Inferior parietal cortex (tissue), 1 donor: ENCODE data around the gene TBC1D12.
A peak's percentile ranks its signal among the peaks of the same experiment; 100 is the strongest.

Experiments used
- DNase-seq: peaks from one replicate; pipeline ENCODE4 v3.0.0-alpha.2; 2016; ENCODE audit errors: extremely low spot score

TBC1D12 gene

DNA sequence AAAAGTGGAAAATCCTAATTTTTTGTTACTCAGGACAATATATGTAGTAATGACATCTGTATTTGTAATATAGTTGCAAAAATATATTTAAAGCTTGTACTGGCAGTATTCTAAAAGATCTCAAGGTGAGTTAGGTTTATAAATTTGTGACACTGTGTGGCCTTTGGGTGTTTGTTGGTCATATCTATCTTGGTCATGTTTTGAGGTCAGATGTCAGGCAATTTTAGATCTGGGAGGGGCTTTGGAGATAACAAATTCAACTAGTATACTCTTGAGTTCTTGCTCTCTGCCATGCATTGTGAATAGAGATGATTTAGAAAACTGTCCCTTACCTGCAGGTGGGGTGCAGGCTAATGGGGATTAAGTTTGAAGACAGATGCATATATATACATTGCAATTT lies 3.1 kb downstream of the TBC1D12 start:
- DNase-seq = no peak

DNA sequence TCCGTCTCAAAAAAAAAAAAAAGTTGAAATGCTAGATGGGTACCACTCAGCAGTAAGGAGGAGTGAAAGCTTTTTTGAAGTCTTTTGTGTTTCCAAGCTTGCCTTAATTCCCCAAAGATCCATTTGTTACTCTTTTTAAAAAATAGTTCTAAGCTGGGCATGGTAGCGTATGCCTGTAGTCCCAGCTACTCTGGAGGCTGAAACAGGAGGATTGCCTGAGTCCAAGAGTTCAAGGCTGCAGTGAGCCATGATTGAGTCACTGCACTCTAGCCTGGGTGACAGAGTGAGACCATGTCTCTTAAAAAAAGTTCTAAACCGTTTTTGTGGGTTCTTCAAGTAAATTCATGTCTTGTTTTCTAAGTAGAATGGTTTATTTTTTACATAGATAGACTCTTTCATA lies 5.3 kb downstream of the TBC1D12 start:
- DNase-seq = no peak

DNA sequence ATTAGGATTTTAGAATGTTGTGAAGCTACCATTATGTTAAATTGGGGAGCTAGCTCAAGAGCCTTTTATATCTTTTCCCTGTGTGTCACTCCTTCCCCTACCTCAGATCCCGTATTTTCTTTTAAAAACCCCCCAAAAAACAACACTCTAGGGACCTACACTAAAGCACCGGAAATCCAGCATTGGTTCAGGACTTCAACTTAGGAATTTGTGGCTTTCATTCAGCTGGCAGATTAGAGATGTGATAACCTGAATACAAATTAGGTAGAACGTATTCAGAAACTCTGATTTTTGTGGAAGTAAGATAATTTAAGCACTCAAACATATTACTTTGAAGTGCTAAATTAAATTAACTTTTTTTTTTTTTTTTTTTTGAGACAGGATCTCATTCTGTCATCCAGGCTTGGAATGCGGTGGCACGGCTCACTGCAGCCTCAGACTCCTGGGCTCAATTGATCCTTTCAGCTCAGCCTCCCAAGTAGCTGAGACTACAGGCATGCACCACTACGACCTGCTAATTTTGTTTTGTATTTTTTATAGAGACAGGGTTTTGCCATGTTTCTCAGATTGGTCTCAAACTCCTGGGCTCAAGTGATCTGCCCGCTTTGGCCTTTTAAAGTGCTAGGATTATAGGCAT lies 6.8 kb downstream of the TBC1D12 start:
- DNase-seq = no peak

DNA sequence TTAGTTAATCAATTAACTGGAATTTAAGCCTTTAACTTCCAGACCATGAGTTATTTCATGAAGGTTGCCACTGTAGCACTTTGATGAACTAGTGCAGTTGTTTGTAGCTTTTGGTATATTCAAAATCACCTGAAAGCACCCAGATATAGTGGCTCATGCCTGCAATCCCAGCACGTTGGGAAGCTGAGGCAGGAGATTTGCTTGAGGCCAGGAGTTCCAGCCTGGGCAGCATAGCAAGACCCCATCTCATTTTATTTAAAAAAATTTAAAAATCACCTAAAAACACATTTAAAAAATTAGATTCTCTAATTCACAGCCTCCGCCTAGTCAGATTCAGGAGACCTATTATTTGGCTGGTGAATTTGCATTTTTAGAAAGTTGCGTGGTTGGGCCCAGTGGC lies 9.0 kb downstream of the TBC1D12 start:
- no peak for DNase-seq

DNA sequence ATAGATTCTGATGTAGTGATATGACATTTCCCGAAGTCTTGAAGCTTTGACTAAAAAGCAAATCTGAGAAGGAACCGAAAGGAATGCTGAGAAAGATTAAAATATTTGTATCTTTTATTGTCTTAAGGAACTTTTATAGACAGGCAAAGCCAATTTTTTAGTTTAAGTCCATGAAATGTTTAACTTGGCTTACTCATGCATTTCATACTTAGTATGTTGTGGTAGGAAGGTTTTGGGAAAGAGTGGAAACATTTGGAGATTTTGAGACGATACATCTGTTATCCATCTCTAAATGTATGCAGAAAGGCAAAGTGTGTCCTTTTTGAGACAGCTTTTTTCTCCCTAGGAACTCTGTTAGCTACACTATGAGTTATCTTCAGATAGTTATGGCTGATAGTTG lies 10.1 kb downstream of the TBC1D12 start:
- no peak for DNase-seq

DNA sequence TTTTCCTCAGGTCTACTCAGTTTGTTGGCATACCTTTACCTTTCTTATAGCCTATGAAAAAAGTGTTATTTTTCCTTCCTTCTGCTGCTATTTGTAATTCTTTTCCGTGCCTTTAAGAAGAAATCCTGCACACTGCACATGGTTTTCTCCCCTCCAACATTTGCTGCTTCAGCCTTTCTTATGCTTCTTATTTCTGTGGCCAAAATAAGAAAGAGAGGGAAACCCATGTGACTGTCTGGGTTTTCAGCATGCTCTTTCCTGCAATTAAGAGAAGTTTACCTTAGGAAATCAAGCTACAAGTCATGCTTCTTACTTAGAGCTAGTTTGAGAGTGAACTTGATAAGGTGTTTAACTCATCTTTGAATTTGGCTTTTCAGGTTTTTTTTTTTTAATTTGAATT lies 11.0 kb downstream of the TBC1D12 start:
- peak; percentile 29 for DNase-seq

DNA sequence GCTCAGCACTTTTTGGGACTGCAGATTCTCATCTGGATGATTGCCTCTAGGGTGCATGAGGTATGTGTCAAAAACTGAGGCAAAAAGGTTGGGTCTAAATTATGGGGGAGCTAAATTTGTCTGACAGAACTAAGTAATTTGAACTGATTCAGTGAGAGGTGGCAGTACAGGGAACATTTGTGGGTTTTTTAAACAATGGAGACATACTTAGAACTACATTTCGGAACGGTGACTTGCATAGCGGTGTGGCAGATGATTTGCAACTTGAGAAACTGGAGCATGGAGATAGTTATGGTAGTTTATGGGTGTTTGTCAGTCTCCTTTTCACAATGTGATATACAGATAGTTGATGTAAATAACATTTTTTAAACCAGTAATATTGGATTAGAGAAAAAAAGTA lies 14.6 kb downstream of the TBC1D12 start:
- no peak for DNase-seq

DNA sequence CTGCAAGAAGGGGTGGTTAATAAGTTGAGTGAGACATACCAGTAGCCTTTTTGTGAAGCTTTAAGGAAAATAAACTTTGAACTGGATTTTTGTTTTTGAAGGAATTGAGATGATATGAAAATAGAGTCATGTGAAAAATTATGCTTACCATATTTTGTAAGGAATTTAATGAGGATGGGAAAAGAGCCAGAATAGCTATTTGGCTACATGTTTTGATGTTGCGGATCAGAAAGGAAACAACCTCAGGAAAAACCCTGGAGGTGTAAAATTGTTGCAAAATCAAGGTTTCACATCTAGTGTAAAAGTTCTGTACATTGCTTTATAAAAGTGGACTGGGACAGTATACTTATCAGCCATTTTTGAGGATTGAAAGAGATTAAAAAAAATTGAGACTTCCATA lies 15.0 kb downstream of the TBC1D12 start:
- DNase-seq = no peak

DNA sequence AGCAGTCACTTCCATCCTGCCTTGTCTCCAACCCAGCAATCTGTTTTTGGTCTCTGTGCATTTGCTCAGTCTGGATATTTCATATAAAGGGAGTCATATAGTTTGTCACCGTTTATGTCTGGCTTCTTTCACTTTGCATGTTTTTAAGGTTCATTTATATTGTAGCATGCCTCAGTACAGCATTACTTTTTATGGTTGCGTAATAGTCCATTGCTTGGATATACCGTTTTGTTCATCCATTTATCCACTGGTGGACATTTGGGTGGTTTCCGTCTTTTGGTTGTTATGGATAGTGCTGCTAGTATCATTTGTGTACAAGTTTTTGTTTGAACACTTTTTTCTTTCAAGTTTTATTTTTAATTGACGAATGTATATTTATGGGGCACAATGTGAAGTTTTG lies 18.2 kb downstream of the TBC1D12 start:
- DNase-seq = no peak

DNA sequence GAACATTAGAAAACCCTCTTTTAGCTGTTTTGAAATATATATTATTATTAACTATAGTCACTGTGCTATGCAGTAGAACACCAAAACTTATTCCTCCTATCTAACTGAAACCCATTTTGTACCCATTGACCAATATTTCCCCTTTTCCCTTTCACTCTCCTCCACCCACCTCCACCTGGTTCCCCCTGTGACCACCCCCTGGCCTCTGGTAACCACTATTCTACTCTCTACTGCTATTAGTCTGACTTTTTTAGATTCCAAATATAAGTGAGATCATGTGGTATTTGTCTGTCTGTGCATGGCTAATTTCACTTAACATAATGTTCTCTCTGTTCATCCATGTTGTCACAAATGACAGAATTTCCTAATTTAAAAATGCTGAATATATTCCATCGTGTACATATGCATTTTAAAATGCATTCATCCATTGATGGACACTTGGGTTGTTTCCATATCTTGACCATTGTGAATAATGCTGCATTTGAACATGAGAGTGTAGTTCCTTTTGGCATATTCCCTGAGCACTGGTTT lies 18.7 kb downstream of the TBC1D12 start:
- no peak for DNase-seq

DNA sequence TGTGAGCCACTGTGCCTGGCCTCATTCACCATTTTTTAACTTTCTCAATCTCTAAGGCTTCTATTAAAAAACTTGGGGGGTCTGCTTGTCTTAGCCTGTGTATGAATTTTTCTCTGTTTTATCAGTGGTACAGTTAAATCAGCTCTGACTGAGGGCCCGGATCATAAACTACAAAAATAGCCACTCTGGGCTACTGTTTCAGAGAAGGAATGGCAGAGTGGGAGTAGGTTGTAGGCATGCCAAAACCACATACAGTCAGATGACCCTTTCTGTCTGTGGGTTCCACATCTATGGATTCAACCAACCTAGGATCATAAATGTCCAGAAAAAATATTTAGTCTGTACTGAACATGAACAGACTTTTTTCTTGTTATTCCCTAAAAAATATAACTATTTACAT lies 21.3 kb downstream of the TBC1D12 start:
- no peak for DNase-seq

DNA sequence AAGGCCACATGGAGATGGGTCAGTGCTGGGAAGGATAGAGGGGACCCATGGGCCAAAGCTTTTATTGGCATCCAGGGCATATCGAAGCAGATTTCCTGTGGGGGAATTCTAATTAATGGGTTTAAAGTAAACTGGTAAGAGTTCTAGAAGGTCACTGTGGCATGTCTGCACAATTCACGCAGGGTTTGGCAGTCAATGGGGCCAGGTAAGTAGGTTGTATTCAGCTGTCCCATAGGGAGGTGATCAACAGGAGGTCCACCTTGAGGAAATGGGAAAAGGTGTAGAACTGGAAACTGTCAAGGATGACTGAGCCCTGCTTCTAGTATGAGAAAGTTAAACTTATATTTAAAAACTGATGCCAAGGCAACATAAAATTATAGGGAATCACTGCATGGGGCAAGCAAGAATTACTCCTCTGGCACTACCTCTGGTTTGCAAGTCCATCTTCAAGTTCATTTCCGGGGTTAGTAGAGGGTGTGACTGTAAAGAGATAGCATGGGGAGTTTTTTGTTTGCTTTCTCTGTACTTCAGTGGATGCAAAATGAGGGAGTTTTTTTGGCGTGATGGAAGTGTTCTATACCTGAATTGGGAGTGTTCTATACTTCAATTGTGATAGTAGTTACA lies 22.5 kb downstream of the TBC1D12 start:
- DNase-seq = no peak

DNA sequence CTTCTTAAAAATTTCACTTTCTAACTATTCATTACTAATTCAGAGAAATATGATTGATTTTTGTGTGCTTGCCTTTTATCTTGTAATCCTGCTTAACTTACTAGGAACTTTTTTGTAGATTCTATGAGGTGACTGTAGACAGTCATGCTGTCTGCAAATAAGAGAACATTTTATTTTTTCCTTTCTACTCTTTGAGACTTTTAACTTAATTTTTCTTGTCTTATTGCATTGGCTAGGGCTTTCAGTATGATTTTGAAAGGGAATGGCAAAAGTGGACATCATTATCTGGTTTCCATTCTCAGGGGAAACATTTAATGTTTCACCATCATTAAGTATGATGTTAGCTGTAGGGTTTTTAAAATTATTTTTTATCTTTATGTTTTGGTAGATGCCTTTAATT lies 23.6 kb downstream of the TBC1D12 start:
- DNase-seq = no peak

DNA sequence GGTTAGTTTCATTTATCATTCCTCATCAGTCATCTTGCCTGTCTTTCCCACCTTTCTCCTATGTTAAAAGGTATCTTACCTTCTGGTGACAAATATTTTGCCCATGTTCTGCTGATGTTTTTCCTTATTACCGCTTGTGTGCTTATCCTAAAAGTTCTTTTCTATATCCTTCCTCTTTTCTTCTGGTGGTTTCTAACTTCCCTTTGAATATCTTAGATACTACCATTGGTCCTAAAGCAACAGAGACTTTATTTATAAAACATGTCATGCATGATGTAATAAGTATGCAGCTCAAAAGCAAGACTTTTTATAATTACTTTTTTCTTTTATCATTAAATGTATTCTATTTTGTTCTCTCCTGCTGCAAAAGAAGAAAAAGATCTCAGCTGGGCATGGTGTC lies 24.8 kb downstream of the TBC1D12 start:
- no peak for DNase-seq

DNA sequence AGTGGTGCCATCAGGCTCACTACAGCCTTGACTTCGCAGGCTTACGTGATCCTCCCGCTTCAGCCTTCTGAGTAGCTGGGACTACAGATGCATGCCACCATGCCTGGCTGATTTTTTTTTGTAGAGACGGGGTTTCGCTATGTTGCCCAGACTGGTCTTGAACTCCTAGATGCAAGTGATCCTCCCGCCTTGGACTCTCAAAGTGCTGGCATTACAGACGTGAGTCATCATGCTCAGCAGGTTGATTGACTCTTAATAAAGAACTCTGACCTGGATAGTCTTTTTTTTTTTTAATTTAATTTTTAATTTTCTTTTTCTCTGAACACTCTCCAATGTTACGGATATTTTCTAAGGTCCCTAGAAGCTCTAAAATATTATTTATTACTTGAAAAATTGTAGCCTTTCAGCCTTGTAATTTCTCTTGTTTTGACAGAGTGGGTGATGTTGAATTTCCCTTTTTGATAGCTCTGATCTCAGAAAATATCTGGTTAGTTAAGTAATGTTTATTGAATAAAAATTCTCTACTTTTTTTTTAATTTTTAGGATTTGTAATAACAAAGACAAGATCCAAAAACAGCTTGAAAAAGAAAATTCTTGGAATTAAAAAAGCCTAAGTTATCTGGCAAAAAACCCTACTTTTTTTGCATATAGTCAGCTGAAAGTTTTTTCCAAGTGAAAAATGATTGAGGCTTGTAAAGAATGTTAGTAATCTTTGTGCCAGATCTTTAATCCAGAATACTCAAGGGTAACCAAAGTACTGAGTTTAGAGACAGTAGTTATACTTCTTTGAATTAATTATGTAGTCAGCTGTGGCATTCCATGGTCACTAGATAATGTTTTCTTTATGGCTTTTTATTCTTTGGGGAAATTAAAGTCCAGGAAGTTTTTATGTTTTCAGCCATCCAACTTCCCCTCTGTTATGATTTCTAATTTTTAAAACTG lies 26.7 kb downstream of the TBC1D12 start:
- no peak for DNase-seq

DNA sequence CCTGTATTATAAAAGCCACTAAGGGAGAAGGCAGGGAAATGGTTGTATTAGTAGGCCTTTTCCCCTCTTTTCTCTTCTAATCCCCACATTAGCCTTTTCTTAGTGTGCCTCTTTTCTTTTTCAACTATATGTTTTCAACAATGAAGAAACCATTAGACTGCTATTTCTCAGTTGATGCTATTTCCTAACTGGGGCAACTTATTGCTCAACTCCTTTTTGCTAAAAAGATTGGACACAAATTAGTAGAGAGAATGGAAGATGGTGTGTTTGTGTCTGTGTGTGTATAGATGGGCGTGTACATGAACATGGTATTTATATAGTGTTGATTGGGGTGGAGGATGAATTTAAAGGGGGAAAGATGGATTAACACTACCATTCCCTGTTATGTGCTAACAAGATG lies 28.4 kb downstream of the TBC1D12 start:
- no peak for DNase-seq

DNA sequence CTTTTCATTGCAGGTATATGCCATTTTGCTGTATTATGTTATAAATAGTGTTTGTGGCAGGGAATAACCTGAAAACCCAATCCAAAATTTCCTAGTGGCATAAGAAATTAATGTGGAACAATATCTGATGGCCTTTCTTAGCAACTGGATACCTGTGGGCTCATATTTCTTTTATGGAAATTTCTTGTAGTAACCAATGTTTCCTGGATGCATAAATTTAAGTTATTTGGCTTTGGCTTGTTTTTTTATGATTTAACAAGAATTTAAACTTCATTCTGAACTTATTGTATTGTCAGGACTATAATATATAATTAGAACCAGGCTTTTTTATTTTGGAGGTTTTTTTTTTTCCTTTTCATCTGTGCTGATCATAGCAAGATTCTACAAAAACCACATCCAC lies 30.1 kb downstream of the TBC1D12 start:
- no peak for DNase-seq

DNA sequence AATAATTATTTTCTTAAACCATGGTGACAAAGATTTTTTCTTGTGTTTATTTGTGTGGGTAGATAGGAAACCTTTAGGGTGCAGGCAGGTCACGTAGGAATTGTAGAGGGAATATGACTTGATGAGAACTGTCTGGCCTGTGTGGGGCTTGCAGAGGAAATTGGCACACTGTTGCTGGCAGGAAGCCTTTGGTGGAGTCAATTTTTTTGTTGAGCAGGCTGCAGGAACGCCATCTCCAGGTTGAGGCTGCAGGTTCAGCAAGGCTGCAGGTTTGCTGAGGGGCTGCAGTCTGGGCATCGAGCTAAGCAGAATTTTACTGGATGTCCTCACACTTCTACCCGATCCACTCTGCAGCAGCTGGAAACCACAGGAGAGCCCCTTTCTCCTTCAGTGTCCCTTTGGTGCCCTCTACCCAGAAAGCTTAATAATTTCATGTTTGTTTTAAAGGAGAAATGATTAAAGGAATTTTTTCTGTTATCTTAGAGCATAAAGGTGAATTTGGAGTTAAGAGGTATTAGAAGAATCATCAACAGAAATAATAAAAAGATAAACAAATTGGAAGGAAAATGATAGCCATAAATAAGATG lies 37.0 kb downstream of the TBC1D12 start:
- DNase-seq = no peak

DNA sequence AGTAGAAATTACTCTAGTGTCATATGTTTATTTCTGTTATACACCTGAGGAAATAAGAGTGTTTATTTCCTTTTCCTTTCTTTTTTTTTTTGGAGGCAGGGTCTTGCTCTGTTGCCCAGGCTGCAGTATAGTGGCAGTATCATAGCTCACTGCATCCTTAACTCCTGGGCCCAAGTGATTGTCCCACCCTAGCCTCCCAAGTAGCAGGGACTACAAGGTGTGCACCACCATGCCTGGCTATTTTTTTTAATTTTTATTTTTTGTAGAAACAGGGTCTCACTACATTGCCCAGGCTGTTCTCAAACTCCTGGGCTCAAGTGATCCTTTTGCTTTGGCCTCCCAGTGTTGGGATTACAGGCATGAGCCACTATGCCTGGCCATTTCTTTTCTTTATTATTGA lies 37.8 kb downstream of the TBC1D12 start:
- no peak for DNase-seq

DNA sequence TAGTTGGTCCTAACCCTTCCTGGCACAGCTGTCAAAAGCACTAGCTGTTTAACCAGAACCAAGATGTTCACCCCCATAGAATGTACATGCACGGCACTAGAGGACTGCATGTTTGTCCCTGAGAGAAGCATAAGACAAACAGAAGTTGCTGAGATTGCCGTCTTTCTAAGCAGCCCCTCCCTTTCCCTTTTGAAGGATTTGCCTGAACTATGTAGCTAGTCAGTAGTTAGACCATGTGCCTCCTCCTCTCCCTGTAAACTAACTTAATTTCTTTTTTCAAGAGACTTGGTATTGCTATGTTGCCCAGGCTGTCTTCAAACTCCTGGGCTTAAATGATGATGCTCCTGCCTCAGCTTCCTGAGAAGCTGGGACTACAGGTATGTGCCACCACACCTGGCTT lies 40.7 kb downstream of the TBC1D12 start:
- no peak for DNase-seq

DNA sequence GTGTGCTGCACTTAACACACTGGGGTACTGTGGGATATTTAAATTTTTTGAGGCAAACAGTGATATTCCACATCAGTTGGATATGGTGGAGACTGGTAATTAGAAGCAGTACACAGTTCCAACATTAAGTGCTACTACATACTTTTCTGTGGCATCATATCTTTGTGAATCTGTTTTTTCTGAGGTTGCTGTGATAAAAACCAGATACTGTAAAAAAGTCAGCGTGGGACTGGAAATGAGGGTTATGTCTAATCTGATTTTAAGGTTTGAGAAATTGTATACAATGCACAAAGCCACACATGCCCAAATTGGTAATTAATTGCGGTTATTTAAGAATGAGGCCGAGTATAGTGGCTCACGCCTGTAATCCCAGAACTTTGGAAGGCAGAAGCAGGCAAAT lies 41.2 kb downstream of the TBC1D12 start:
- DNase-seq = no peak

DNA sequence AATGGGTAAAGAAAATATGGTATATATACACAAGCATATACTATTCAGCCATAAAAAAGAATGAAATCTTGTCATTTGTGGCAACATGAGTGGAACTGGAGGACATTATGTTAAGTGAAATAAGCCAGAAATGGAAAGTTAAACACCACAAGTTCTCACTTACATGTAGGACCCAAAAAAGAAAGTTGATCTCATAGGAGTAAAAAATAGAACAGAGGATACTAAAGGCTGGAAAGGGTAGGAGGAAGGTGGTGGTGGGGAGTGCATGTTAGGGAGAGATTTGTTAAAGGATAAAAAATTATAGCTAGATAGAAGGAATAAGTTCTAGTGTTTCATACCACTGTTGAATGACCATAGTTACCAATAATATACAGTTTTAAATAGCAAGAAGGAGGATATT lies 48.4 kb downstream of the TBC1D12 start:
- no peak for DNase-seq
